Sigmoid colon (tissue), 7 donors: Measurements from ENCODE around the gene TMEM39B. TPM values are rescaled to one million over a fixed set of nuclear protein-coding genes. Genes with fewer than 3 reads are reported as not detected.
"Not testable (repeated sequence)": the region's sequence is repeated elsewhere in the genome, so short reads cannot be mapped to it uniquely, and the experiment has no call there.

Experiments
- DNase-seq: peaks from one replicate; pipeline ENCODE4 v3.0.0-alpha.2; 2019
- H3K27ac ChIP-seq, 4 donors: fragments of 200-600 bp; sonication (generic); one replicate each; pipeline ENCODE4 v1.5.1; 2016 to 2019; ENCODE audit warnings: mild to moderate bottlenecking in 1 of 4
- H3K27me3 ChIP-seq, 3 donors: fragments of 200-600 bp; sonication (generic); one replicate each; pipeline ENCODE4 v1.5.1; 2019; ENCODE audit warnings: mild to moderate bottlenecking in 1 of 3
- H3K36me3 ChIP-seq, 4 donors: fragments of 200-600 bp; sonication (generic); one replicate each; pipeline ENCODE4 v1.5.1; 2016 to 2019
- H3K4me1 ChIP-seq, 4 donors: fragments of 200-600 bp; sonication (generic); one replicate each; pipeline ENCODE4 v1.5.1; 2017 to 2019
- H3K4me3 ChIP-seq, 4 donors: fragments of 200-600 bp; sonication (generic); one replicate each; pipeline ENCODE4 v1.5.1; 2017 to 2019; ENCODE audit warnings: mild to moderate bottlenecking in 2 of 4, moderate library complexity in 1 of 4
- H3K9me3 ChIP-seq, 4 donors: fragments of 200-600 bp in 3 of 4; sonication (generic) in 3 of 4; one replicate each; pipeline versions ENCODE4 v1.5.1 to v1.6.1; 2013 to 2019
- CTCF ChIP-seq, 4 experiments: fragments of 450-650 bp in 3 of 4; fragments of 200-600 bp in 1 of 4; IDR thresholded peaks; one replicate each; pipeline ENCODE4 v1.5.1; 2016 to 2019; ENCODE audit warnings: antibody characterized with exemption in 4 of 4, mild to moderate bottlenecking in 3 of 4, moderate library complexity in 2 of 4
- EP300 ChIP-seq, 4 donors: sonication (generic); formaldehyde crosslinking; IDR thresholded peaks; one replicate each; pipeline ENCODE4 v1.6.1; 2017; ENCODE audit warnings: antibody characterized with exemption in 4 of 4
- POLR2A ChIP-seq, 2 donors: fragments of 450-650 bp; IDR thresholded peaks; one replicate each; pipeline ENCODE4 v1.6.1; 2016; ENCODE audit warnings: antibody characterized with exemption in 2 of 2, mild to moderate bottlenecking in 2 of 2, moderate library complexity in 2 of 2
- POLR2AphosphoS5 ChIP-seq, 4 donors: sonication (generic); formaldehyde crosslinking; IDR thresholded peaks; one replicate each; pipeline ENCODE4 v1.6.1; 2017; ENCODE audit warnings: antibody characterized with exemption in 4 of 4
- WGBS, 2 donors: extraction: QIAGEN DNeasy Blood & Tissue Kit; methylation state at CpG; one replicate each; pipeline ENCODE4 v1.1.7; 2013; 5-methylcytosine and 5-hydroxymethylcytosine counted together
- intact Hi-C: fragments of 100-400 bp; cut with DNase I; formaldehyde crosslinking; loops from one replicate; pipeline ENCODE4 v1.15.1; 2023
- polyA plus RNA-seq, 3 donors: library from polyadenylated mRNA; stranded (reverse); fragments of 200-250 nt; gene quantifications; one replicate each; pipeline ENCODE4 v1.2.3, GENCODE V29; 2013
- total RNA-seq, 4 donors: library from RNA; depleted of rRNA; stranded (reverse); fragments of >200 nt; gene quantifications; one replicate each; pipeline ENCODE4 v1.1.0, GENCODE V29; 2016
- donor health status: healthy with polysubstance abuse.
- donor health status: Bipolar disorder and iron deficiency.
- donor health status: healthy.

TMEM39B gene
- total and polyA plus RNA-seq, 7 donors = 2.0 to 11.9 (median 3.7) TPM

- no peaks in the 10 kb centered on the region for H3K4me1 ChIP-seq
- peaks cover 4 to 68% (median 14%) of the 10 kb centered on the region in 4 donors for H3K36me3 ChIP-seq
- WGBS, 2 donors = 46 to 79% methylated on average over 1 of the region's 1 CpG
- H3K27me3 ChIP-seq = no peaks in the 10 kb centered on the region
- H3K27ac ChIP-seq = no peak overlapping the region
- intact Hi-C loops = no loop called here
- H3K9me3 ChIP-seq = no peaks in the 10 kb centered on the region
- DNase-seq = no peak
- H3K4me3 ChIP-seq = no peak overlapping the region
- TF ChIP-seq POLR2AphosphoS5 (IDR thresholded peaks at IDR 0.05) (no peak), CTCF (IDR thresholded peaks at IDR 0.05) (no peak), EP300 (IDR thresholded peaks at IDR 0.05) (no peak), POLR2A (IDR thresholded peaks at IDR 0.05) (no peak)
Measured at GRCh38 chr1:32082022-32082421, 9.3 kb downstream of the TMEM39B start.

- intact Hi-C loops = not testable (repeated sequence)
- WGBS, 2 donors = 96 to 99% methylated on average over 2 of the region's 2 CpGs
- peaks cover 0 to 42% (median 3%) of the 10 kb centered on the region in 4 donors for H3K36me3 ChIP-seq
Measured at GRCh38 chr1:32086381-32086780, 13.6 kb downstream of the TMEM39B start.

GRCh38 chr1:32091176-32091575 lies 18.4 kb downstream of the TMEM39B start:
- WGBS, 2 donors = 97% methylated on average over 8 of the region's 8 CpGs
- H3K4me1 ChIP-seq = no peaks in the 10 kb centered on the region
- intact Hi-C loops = no loop called here
- peaks cover 10 to 62% (median 28%) of the 10 kb centered on the region in 4 donors for H3K36me3 ChIP-seq
- H3K27ac ChIP-seq = no peak overlapping the region
- H3K4me3 ChIP-seq = no peak overlapping the region
- no peaks in the 10 kb centered on the region for H3K9me3 ChIP-seq
- TF ChIP-seq POLR2A (IDR thresholded peaks at IDR 0.05) = no peak
- no peak for TF ChIP-seq POLR2AphosphoS5 (IDR thresholded peaks at IDR 0.05)
- no peak for TF ChIP-seq CTCF (IDR thresholded peaks at IDR 0.05)
- TF ChIP-seq EP300 (IDR thresholded peaks at IDR 0.05) = no peak
- no peaks in the 10 kb centered on the region for H3K27me3 ChIP-seq
- DNase-seq = no peak

More at GRCh38 chr1:32086381-32086780, 13.6 kb downstream of the TMEM39B start:
- not testable (repeated sequence) for H3K9me3 ChIP-seq, H3K4me3 ChIP-seq, DNase-seq, H3K27ac ChIP-seq, H3K4me1 ChIP-seq, H3K27me3 ChIP-seq

GRCh38 chr1:32091591-32091990 lies 18.9 kb downstream of the TMEM39B start:
- H3K27ac ChIP-seq = no peak overlapping the region
- no peak overlapping the region for H3K4me3 ChIP-seq
- 94 to 96% methylated on average over 15 of the region's 15 CpGs for WGBS, 2 donors
- peaks cover 10 to 62% (median 26%) of the 10 kb centered on the region in 4 donors for H3K36me3 ChIP-seq
- H3K9me3 ChIP-seq = no peaks in the 10 kb centered on the region
- no peaks in the 10 kb centered on the region for H3K27me3 ChIP-seq
- DNase-seq = no peak
- no peaks in the 10 kb centered on the region for H3K4me1 ChIP-seq
- TF ChIP-seq EP300 (IDR thresholded peaks at IDR 0.05) (no peak), POLR2A (IDR thresholded peaks at IDR 0.05) (no peak), POLR2AphosphoS5 (IDR thresholded peaks at IDR 0.05) (no peak), CTCF (IDR thresholded peaks at IDR 0.05) (no peak)
- intact Hi-C loops = no loop called here

GRCh38 chr1:32094746-32095521 lies 22.2 kb downstream of the TMEM39B start:
- no peak overlapping the region for H3K4me3 ChIP-seq
- intact Hi-C loops = no loop called here
- no peak for TF ChIP-seq POLR2A (IDR thresholded peaks at IDR 0.05)
- TF ChIP-seq POLR2AphosphoS5 (IDR thresholded peaks at IDR 0.05) = no peak
- no peak for TF ChIP-seq CTCF (IDR thresholded peaks at IDR 0.05)
- TF ChIP-seq EP300 (IDR thresholded peaks at IDR 0.05) = no peak
- WGBS, 2 donors = 76 to 92% methylated on average over 11 of the region's 11 CpGs
- DNase-seq = no peak
- H3K36me3 ChIP-seq = peaks cover 10 to 83% (median 35%) of the 10 kb centered on the region in 4 donors
- H3K9me3 ChIP-seq = no peaks in the 10 kb centered on the region
- no peaks in the 10 kb centered on the region for H3K4me1 ChIP-seq
- H3K27me3 ChIP-seq = no peaks in the 10 kb centered on the region
- no peak overlapping the region for H3K27ac ChIP-seq
